H1 (cell line): ENCODE data around the gene METTL8. TPM values are rescaled to one million over a fixed set of nuclear protein-coding genes. Genes with fewer than 3 reads are reported as not detected.

Source experiments
- CTCF ChIA-PET: fragments of 300-600 bp; sonication (Branson Sonifier 250); formaldehyde crosslinking; loops from one replicate; lab custom pipeline; 2021; ENCODE audit not compliant: partially characterized antibody; lab: Charles Lee
- POLR2A ChIA-PET: fragments of 300-600 bp; sonication (Branson Sonifier 250); formaldehyde crosslinking; loops from one replicate; lab custom pipeline; 2021; ENCODE audit warnings: inconsistent platforms; ENCODE audit not compliant: partially characterized antibody; lab: Charles Lee
- DNase-seq, 2 experiments: peaks; one replicate each; pipeline versions ENCODE4 v3.0.0 to v3.0.0-alpha.2; 2010 to 2022; ENCODE audit warnings: low spot score in 2 of 2, low read depth in 1 of 2, mixed read lengths in 1 of 2
- FAIRE-seq: peaks from 2 replicates; lab custom pipeline; 2011; peaks lifted over from hg19 to GRCh38; lab: Jason Lieb, UNC
- H2AFZ ChIP-seq: 2 replicates; pipeline ENCODE4 v1.8.1; 2012; ENCODE audit warnings: low read length, inconsistent platforms
- H2AK5ac ChIP-seq: 2 replicates; pipeline ENCODE4 v1.6.1; 2013; ENCODE audit warnings: low read depth, low read length
- H2BK120ac ChIP-seq: replicated peaks from 2 replicates; pipeline ENCODE3; 2013; ENCODE audit warnings: low read depth, low read length, inconsistent platforms
- H2BK12ac ChIP-seq: 2 replicates; pipeline ENCODE4 v1.6.1; 2013; ENCODE audit warnings: low read depth, low read length
- H2BK15ac ChIP-seq: 2 replicates; pipeline ENCODE4 v1.6.1; 2013; ENCODE audit warnings: low read length
- H2BK20ac ChIP-seq: 2 replicates; pipeline ENCODE4 v1.6.1; 2013; ENCODE audit warnings: low read length
- H2BK5ac ChIP-seq: 2 replicates; pipeline ENCODE4 v1.6.1; 2013; ENCODE audit warnings: low read depth, low read length
- H3K14ac ChIP-seq: 2 replicates; pipeline ENCODE4 v1.6.1; 2013; ENCODE audit warnings: inconsistent platforms; ENCODE audit not compliant: insufficient read length
- H3K18ac ChIP-seq: 2 replicates; pipeline ENCODE4 v1.6.1; 2013; ENCODE audit warnings: low read length; ENCODE audit errors: extremely low read depth
- H3K23ac ChIP-seq: 2 replicates; pipeline ENCODE4 v1.6.1; 2013; ENCODE audit warnings: inconsistent platforms; ENCODE audit not compliant: insufficient read length
- H3K23me2 ChIP-seq: 2 replicates; pipeline ENCODE4 v1.6.1; 2013; ENCODE audit warnings: low read depth, low read length
- H3K27ac ChIP-seq: 2 replicates; pipeline ENCODE4 v1.6.1; 2011; ENCODE audit warnings: low read depth, low read length, inconsistent platforms
- H3K27me3 ChIP-seq, 4 experiments: replicated peaks in 1 of 4; 1 replicate in 1 of 4; 2 replicates in 3 of 4; pipeline versions ENCODE4 v1.6.1 to v1.8.1; 2011 to 2013; ENCODE audit warnings: low read length in 3 of 4, mild to moderate bottlenecking in 3 of 4, inconsistent platforms in 2 of 4, mixed read lengths in 2 of 4, moderate library complexity in 1 of 4; ENCODE audit not compliant: control insufficient read depth in 3 of 4, insufficient read depth in 3 of 4; ENCODE audit errors: extremely low read depth in 1 of 4
- H3K36me3 ChIP-seq, 4 experiments: 2 replicates each; pipeline versions ENCODE4 v1.6.1 to v1.8.1; 2011 to 2013; ENCODE audit warnings: mild to moderate bottlenecking in 4 of 4, low read length in 3 of 4, moderate library complexity in 2 of 4, control low read depth in 1 of 4, inconsistent platforms in 1 of 4; ENCODE audit not compliant: insufficient read depth in 4 of 4, control insufficient read depth in 2 of 4
- H3K4ac ChIP-seq: replicated peaks from 2 replicates; pipeline ENCODE3; 2013; ENCODE audit warnings: low read length, low read depth, mixed read lengths, inconsistent platforms; ENCODE audit not compliant: insufficient read length
- H3K4me1 ChIP-seq, 4 experiments: replicated peaks in 1 of 4; 1 replicate in 1 of 4; 2 replicates in 3 of 4; pipeline versions ENCODE4 v1.6.1 to v1.8.1; 2011 to 2013; ENCODE audit warnings: low read length in 3 of 4, inconsistent platforms in 2 of 4, mixed read lengths in 1 of 4; ENCODE audit not compliant: insufficient read depth in 4 of 4, control insufficient read depth in 3 of 4
- H3K4me2 ChIP-seq, 2 experiments: 2 replicates each; pipeline versions ENCODE4 v1.6.1 to v1.8.1; 2011 to 2013; ENCODE audit warnings: low read depth in 2 of 2, low read length in 2 of 2, control low read depth in 1 of 2, inconsistent platforms in 1 of 2, mild to moderate bottlenecking in 1 of 2; ENCODE audit not compliant: insufficient read depth in 1 of 2
- H3K4me3 ChIP-seq, 4 experiments: fragments of 200-600, 300-600 bp in 1 of 4; sonication (generic), shearing (Covaris generic), sonication (Bioruptor Twin) in 1 of 4; 2 replicates each; pipeline versions ENCODE4 v1.5.1 to v1.8.1; 2011 to 2016; ENCODE audit warnings: low read length in 4 of 4, low read depth in 3 of 4, control low read depth in 2 of 4, inconsistent platforms in 2 of 4, mild to moderate bottlenecking in 2 of 4, mixed read lengths in 1 of 4, moderate library complexity in 1 of 4; ENCODE audit not compliant: insufficient read depth in 2 of 4; ENCODE audit errors: extremely low read depth in 1 of 4
- H3K56ac ChIP-seq: replicated peaks from 2 replicates; pipeline ENCODE3; 2013; ENCODE audit warnings: low read depth, mild to moderate bottlenecking, mixed read lengths, low read length, inconsistent platforms; ENCODE audit not compliant: insufficient read length
- H3K79me1 ChIP-seq: 2 replicates; pipeline ENCODE4 v1.6.1; 2013; ENCODE audit warnings: low read depth, low read length, control low read depth
- H3K79me2 ChIP-seq, 2 experiments: 2 replicates each; pipeline versions ENCODE4 v1.6.1 to v1.8.1; 2012 to 2013; ENCODE audit warnings: low read length in 2 of 2, mild to moderate bottlenecking in 2 of 2, inconsistent platforms in 1 of 2; ENCODE audit not compliant: insufficient read depth in 2 of 2, control insufficient read depth in 1 of 2
- H3K9ac ChIP-seq, 4 experiments: replicated peaks in 1 of 4; 1 replicate in 1 of 4; 2 replicates in 3 of 4; pipeline versions ENCODE4 v1.6.1 to v1.8.1; 2011 to 2013; ENCODE audit warnings: low read depth in 3 of 4, low read length in 3 of 4, control low read depth in 2 of 4, mild to moderate bottlenecking in 2 of 4, moderate library complexity in 2 of 4, inconsistent platforms in 1 of 4; ENCODE audit errors: extremely low read depth in 1 of 4
- H3K9me3 ChIP-seq, 2 experiments: 2 replicates each; pipeline versions ENCODE4 v1.6.1 to v1.8.1; 2012 to 2013; ENCODE audit warnings: mild to moderate bottlenecking in 2 of 2, moderate library complexity in 2 of 2, control low read depth in 1 of 2, inconsistent platforms in 1 of 2, low read depth in 1 of 2, low read length in 1 of 2, mixed read lengths in 1 of 2; ENCODE audit not compliant: insufficient read depth in 2 of 2
- H4K20me1 ChIP-seq, 2 experiments: replicated peaks in 1 of 2; 2 replicates each; pipeline versions ENCODE3 to v1.8.1; 2011 to 2013; ENCODE audit warnings: inconsistent platforms in 2 of 2, low read length in 2 of 2, mild to moderate bottlenecking in 1 of 2; ENCODE audit not compliant: insufficient read depth in 2 of 2, control insufficient read depth in 1 of 2
- H4K5ac ChIP-seq: 2 replicates; pipeline ENCODE4 v1.6.1; 2013; ENCODE audit warnings: low read length, low read depth, mixed read lengths, inconsistent platforms; ENCODE audit not compliant: insufficient read length
- H4K8ac ChIP-seq: 2 replicates; pipeline ENCODE4 v1.8.0; 2013; ENCODE audit warnings: mild to moderate bottlenecking, moderate library complexity, low read length, inconsistent platforms; ENCODE audit not compliant: insufficient read depth; ENCODE audit errors: extremely low read depth
- H4K91ac ChIP-seq: replicated peaks from 2 replicates; pipeline ENCODE3; 2013; ENCODE audit warnings: low read length, mixed read lengths, inconsistent platforms; ENCODE audit not compliant: insufficient read length
- CHD7 ChIP-seq: fragments of 300-600 bp; sonication (generic); IDR thresholded peaks from 2 replicates; pipeline ENCODE4 v1.7.1; 2012; ENCODE audit warnings: low read length, moderate library complexity, mild to moderate bottlenecking, inconsistent platforms; ENCODE audit not compliant: insufficient replicate concordance
- polyA plus RNA-seq, 7 experiments: library from polyadenylated mRNA; depleted of rRNA in 3 of 7; stranded (reverse) in 5 of 7; unstranded in 2 of 7; fragments of >200 nt in 5 of 7; fragments of 200-250 nt in 2 of 7; gene quantifications; 1 replicate in 5 of 7; 2 replicates in 1 of 7; 4 replicates in 1 of 7; pipeline versions ENCODE4 v1.2.1 to v1.2.3, GENCODE V29; 2011 to 2013; ENCODE audit warnings: missing spikeins in 2 of 7, mixed read lengths in 2 of 7
- total RNA-seq: library from RNA; stranded (reverse); fragmentation: NEBNext Ultra II Directional; extraction: Animal tissue kit (Norgen Biotek cat#: 25700); gene quantifications from 2 replicates; pipeline ENCODE4 v1.2.1, GENCODE V29; 2021

The METTL8 gene
- total and polyA plus RNA-seq, 2 of the 8 experiments (the other 6 are each of a cell fraction or from before 2014, with no cell fraction given) = 17.6 to 79.7 TPM

GRCh38 chr2:171289316-171289715 lies 144.5 kb downstream of the METTL8 start:
- Histone ChIP-seq H2BK12ac (no peak overlapping the region), H4K8ac (no peak overlapping the region), H2BK15ac (no peak overlapping the region), H4K20me1 (no peaks in the 10 kb centered on the region), H3K4me3 (no peak overlapping the region), H2AK5ac (no peak overlapping the region), H3K23ac (no peak overlapping the region), H2BK5ac (no peak overlapping the region), H3K9ac (no peak overlapping the region), H3K18ac (no peak overlapping the region), H3K27ac (no peak overlapping the region), H3K4me1 (peaks cover 0 to 3% (median 0%) of the 10 kb centered on the region in 4 experiments; a peak in 1 of 7 replicates), H4K5ac (no peak overlapping the region), H3K36me3 (no peaks in the 10 kb centered on the region), H4K91ac (no peak overlapping the region), H3K4me2 (no peak overlapping the region), H2BK20ac (no peak overlapping the region), H2BK120ac (no peak overlapping the region), H3K9me3 (no peaks in the 10 kb centered on the region), H3K14ac (no peak overlapping the region), H3K23me2 (no peaks in the 10 kb centered on the region), H3K27me3 (no peaks in the 10 kb centered on the region), H3K56ac (no peak overlapping the region), H2AFZ (no peak overlapping the region), H3K4ac (no peak overlapping the region), H3K79me1 (no peaks in the 10 kb centered on the region), H3K79me2 (no peaks in the 10 kb centered on the region)
- ChIA-PET POLR2A (no interaction called here), CTCF (interaction anchor here (0.9 kb wide), 1 partner anchor 9 kb away, joined by 4 read pairs; no protein-coding TSS in a partner anchor)
- no peak for DNase-seq
- no peak for FAIRE-seq
- no peak for TF ChIP-seq CHD7
